Measurements from ENCODE around the gene PRLR. TPM values are rescaled to one million over a fixed set of nuclear protein-coding genes. Genes with fewer than 3 reads are reported as not detected.
"Not testable (repeated sequence)": the region's sequence is repeated elsewhere in the genome, so short reads cannot be mapped to it uniquely, and the experiment has no call there.

Gene PRLR
- total and polyA plus RNA-seq, 8 donors = 0.61 to 16.6 (median 8.1) TPM

DNA sequence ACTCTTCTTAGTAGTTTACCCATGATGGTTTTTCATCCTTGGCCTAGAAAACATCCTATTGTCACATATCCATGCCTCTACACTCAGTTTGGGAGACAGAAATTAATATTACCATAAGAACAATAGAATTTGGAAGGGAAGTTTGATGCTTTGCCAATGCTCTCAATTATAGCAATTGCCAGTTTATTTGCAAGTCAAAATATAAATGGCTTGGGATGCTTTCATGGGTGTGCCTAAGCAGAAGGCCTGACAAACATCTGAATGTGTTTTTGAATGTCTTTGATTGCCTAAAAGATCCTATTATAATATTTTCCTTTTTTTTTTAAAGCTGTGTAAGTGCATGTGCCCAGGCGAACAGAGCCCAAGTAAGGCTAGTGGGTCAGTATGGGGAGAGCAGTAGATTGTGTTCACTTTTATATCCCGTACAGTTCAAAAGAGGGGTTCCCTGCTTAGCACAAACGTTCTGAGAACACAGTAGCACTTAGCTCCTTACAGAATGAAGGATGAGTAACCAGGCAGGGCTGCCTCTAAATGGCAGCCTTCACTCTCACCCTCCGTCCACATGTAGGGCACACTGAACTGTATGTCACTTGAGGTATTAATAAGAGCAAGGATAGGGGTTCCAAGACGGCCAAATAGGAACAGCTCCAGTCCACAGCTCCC, 126.5 kb downstream of the PRLR start:
- TF ChIP-seq CTCF (IDR thresholded peaks at IDR 0.05) = no peak
- intact Hi-C loops (cut with DNase I) = no loop called here
- DNase-seq = no peak
- ATAC-seq = no peak
- Histone ChIP-seq H3K4me1 (no peaks in the 10 kb centered on the region), H3K27me3 (no peaks in the 10 kb centered on the region), H3K27ac (no peak overlapping the region), H3K36me3 (no peaks in the 10 kb centered on the region), H3K9me3 (no peaks in the 10 kb centered on the region), H3K4me3 (no peak overlapping the region)
- WGBS, 2 donors = 89% methylated on average over 5 of the region's 5 CpGs
- no peak for FAIRE-seq

DNA sequence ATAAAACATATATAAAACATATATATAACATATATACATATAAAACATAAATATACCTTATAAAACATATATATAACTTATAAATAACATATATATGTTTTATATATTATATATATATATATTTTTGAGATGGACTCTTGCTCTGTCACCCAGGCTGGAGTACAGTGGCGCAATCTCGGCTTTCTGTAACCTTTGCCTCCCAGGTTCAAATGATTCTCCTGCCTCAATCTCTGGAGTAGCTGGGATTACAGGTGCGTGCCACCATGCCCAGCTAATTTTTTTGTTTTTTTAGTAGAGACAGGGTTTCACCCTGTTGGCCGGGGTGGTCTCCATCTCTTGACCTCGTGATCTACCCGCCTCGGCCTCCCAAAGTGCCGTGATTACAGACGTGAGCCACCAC, 128.6 kb downstream of the PRLR start:
- DNase-seq; H3K27ac ChIP-seq; H3K9me3 ChIP-seq; H3K27me3 ChIP-seq; ATAC-seq; H3K36me3 ChIP-seq; intact Hi-C loops (cut with DNase I); FAIRE-seq; H3K4me3 ChIP-seq; H3K4me1 ChIP-seq: not testable (repeated sequence)
- 96 to 98% methylated on average over 9 of the region's 9 CpGs for WGBS, 2 donors

GRCh38 chr5:35101016-35101415, 129.3 kb downstream of the PRLR start:
- no peak for DNase-seq
- H3K36me3 ChIP-seq = no peaks in the 10 kb centered on the region
- WGBS, 2 donors = 90 to 94% methylated on average over 4 of the region's 4 CpGs
- no peaks in the 10 kb centered on the region for H3K27me3 ChIP-seq
- no peak overlapping the region for H3K27ac ChIP-seq
- H3K9me3 ChIP-seq = no peaks in the 10 kb centered on the region
- TF ChIP-seq CTCF (IDR thresholded peaks at IDR 0.05) = no peak
- no peak for FAIRE-seq
- no peak overlapping the region for H3K4me3 ChIP-seq
- intact Hi-C loops (cut with DNase I) = no loop called here
- ATAC-seq = no peak
- H3K4me1 ChIP-seq = peaks cover 4 to 11% (median 9%) of the 10 kb centered on the region in 3 donors

DNA sequence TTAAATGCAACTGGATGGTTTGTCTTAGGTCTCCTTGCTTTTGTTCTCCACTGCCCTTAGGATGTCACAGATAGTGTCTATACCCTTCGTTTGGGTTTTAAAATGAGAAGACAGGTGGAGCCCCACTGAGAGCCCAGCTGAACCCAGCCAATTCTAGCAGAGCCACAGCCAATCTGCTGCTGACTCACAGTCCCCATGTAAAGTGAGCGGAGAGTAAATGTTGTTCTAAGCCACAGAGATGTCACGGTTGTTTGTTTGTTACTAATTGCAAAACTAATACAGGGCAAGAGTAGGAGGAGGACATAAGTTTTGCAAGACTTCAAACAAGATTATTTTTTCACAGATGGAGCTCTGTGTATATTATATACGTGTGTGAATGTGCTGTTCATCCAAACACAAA, 132.1 kb downstream of the PRLR start:
- TF ChIP-seq CTCF (IDR thresholded peaks at IDR 0.05) = no peak
- Histone ChIP-seq H3K27ac (no peak overlapping the region), H3K9me3 (no peaks in the 10 kb centered on the region), H3K36me3 (no peaks in the 10 kb centered on the region), H3K4me3 (no peak overlapping the region), H3K4me1 (peaks cover 12 to 19% (median 15%) of the 10 kb centered on the region in 3 donors), H3K27me3 (no peaks in the 10 kb centered on the region)
- ATAC-seq (no peak), DNase-seq (no peak), FAIRE-seq (no peak)
- intact Hi-C loops (cut with DNase I) = loop anchor here in 2 of 3 donors (10.0 kb wide), 1 partner anchor 97 kb away; no protein-coding TSS in a partner anchor
- WGBS, 2 donors = 74 to 82% methylated on average over 4 of the region's 4 CpGs

DNA sequence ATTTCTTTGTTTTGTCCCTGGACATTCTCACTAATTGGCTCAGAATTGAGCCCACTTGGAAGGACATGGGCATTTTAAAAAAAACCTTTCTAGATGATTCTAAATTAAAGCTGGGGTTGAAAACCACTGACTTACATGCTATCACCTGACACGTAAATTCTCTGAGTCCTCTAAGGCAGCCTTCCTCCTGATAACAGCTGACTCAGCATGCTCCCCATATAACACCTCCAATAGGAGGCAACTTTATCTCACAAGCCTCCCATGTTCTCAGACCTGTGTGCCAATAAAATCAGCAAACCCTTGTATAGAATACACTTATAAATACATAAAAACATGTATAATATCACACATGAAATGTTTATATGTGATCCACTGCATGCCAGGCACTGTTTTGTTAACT, 133.4 kb downstream of the PRLR start:
- no peak for TF ChIP-seq CTCF (IDR thresholded peaks at IDR 0.05)
- H3K27me3 ChIP-seq = no peaks in the 10 kb centered on the region
- DNase-seq (no peak), FAIRE-seq (no peak), ATAC-seq (no peak)
- intact Hi-C loops (cut with DNase I) = loop anchor here in 2 of 3 donors (10.0 kb wide), 1 partner anchor 98 kb away; no protein-coding TSS in a partner anchor
- peaks cover 12 to 19% (median 15%) of the 10 kb centered on the region in 3 donors for H3K4me1 ChIP-seq
- H3K36me3 ChIP-seq = no peaks in the 10 kb centered on the region
- H3K27ac ChIP-seq = no peak overlapping the region
- 44 to 60% methylated on average over 1 of the region's 1 CpG for WGBS, 2 donors
- no peak overlapping the region for H3K4me3 ChIP-seq
- no peaks in the 10 kb centered on the region for H3K9me3 ChIP-seq
